GM18519 (cell line): ENCODE results near the gene RDH14.
A peak's percentile ranks its signal among the peaks of the same experiment; 100 is the strongest.

Source experiments
- ATAC-seq: cut with Tn5 transposase; IDR thresholded peaks from one replicate; pipeline ENCODE4 v1.9.1; 2021; ENCODE audit warnings: mild to moderate bottlenecking, moderate library complexity; ENCODE audit not compliant: unreplicated experiment, low FRiP score

RDH14 gene, protein sequence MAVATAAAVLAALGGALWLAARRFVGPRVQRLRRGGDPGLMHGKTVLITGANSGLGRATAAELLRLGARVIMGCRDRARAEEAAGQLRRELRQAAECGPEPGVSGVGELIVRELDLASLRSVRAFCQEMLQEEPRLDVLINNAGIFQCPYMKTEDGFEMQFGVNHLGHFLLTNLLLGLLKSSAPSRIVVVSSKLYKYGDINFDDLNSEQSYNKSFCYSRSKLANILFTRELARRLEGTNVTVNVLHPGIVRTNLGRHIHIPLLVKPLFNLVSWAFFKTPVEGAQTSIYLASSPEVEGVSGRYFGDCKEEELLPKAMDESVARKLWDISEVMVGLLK

DNA sequence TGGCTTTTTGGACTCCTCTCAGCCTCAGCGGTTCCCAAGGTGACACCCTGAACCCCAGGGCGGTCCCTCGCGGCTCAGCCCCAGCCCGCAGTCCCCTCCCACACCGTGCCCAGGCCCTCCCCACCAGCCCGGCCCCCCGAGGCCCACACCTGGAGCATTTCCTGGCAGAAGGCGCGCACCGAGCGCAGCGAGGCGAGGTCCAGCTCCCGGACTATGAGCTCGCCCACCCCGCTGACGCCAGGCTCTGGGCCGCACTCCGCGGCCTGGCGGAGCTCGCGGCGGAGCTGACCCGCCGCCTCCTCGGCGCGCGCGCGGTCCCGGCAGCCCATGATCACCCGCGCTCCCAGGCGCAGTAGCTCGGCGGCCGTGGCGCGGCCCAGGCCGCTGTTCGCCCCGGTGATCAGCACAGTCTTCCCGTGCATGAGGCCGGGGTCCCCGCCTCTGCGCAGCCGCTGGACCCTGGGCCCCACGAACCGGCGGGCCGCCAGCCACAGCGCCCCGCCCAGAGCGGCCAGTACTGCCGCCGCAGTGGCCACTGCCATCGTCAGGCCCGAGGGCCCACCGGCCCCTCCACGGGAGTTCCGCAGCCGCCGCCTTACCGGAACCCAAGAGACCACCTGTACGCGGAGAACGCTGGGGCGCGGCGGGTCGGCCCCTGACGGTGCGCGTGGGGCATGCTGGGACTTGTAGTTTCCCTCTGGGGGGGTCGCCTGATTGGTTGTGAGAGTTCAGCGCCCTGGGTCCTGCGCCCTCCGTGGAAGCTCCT, at the start of gene RDH14:
RDH14 (minus strand) TSS at position 623 of the 766 bp plus-strand sequence; CDS start at position 542, 81 bp downstream.
- peak; percentile 91 for ATAC-seq

DNA sequence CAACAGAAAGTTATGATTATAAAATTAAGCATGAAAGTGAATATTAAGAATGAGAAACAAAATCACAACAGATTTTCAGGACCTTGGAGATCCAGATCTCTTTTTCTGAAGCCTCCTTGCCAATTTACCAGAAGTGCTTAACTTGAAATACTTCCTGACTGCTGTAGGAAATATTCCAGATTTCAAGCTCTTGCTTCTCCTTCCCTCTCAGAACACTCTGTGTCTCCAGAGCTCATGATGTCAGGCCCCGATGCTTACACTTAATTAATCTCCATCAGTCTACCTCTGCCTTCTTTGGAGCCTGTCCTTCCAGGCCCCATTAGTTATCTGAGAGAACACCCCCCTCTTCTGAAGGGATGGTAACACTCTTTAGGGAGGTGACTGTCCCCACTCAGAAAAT, 49.6 kb upstream of the RDH14 start:
- no peak for ATAC-seq

GRCh38 chr2:18605115-18605514, 44.7 kb upstream of the RDH14 start:
- peak; percentile 62 for ATAC-seq

GRCh38 chr2:18604531-18604885, 44.1 kb upstream of the RDH14 start:
- ATAC-seq: no peak

GRCh38 chr2:18603854-18604530, 43.5 kb upstream of the RDH14 start:
- no peak for ATAC-seq

GRCh38 chr2:18602298-18602697, 41.8 kb upstream of the RDH14 start:
- ATAC-seq: no peak

DNA sequence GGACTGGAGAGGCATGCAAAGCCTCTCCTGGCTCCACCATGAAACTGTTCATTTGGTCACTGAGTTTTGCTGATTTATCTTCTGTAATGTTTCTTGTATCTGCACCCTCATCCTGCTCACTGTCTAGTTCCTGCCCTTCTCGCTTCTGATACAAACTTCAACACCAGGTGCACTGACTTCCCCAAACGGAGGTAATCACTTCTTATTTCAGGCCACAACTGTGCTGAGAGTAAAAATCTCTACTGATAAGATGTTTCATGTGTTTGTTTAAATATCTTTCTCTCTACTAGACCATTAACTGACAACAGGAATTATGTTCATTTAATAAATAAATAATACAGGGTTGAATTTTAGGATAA, 39.8 kb upstream of the RDH14 start:
- no peak for ATAC-seq

DNA sequence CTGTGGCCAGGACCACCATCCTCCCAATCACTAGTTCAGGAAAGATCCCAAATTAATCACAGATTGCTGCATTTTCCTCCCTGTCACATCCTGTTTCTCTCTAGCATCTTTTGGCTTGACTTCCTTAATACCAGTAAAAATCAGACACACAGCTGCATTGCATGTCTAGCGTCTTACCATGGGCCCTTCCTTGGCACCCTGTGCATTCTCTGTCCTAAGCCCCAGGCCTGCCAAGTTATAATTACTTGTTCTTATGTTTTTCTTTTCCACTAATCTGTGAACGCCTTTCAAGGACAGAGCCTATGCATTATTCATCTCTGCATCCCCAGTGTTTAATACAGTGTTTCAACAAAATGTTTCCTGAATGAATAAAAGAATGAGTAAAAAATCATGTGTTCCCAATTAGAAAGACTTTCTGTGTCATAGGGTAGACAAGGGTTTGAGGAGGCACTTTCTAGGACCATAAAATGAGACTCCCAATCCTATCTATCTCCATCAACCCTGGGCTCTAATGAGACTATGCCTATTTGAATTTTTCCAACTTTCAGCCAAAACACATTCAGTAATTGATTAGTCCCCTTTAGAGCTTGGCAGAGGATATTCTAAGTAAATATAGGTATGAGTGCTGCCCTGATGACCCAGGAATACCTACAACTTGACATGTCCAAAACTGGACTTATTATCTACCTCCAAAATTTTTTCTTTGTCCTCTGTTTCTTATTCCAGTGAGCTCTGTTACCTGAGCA, 39.2 kb upstream of the RDH14 start:
- ATAC-seq: no peak

DNA sequence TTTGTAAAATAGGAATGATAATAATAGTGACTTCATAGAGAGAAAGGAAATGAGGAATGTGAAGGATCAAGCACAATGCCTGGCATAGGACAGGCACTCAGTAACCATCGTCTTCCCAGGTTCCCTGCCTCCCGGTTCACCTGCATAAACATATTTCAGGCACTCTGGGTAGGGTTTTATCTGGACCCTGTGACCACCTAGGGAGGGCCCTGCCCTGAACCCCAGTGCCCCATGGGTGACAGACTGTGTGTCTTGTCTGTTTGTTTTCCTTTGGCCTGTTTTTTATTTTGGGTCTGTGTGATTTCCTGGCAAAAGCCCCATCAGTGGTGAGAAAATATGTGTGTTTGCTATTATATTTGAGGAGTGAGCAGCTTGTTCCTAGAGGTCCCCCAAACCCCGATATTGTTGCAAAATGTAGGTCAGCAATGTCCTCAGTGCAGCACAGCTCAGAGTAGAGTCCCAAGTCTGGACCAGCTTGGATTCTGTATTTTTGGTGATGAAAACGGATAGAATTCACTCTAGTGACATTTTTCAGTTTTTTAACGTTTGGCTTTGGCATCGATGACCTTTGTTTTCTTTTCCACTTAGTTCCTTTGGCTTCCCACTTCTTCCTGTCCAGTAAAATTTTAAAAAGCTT, 38.5 kb upstream of the RDH14 start:
- no peak for ATAC-seq

DNA sequence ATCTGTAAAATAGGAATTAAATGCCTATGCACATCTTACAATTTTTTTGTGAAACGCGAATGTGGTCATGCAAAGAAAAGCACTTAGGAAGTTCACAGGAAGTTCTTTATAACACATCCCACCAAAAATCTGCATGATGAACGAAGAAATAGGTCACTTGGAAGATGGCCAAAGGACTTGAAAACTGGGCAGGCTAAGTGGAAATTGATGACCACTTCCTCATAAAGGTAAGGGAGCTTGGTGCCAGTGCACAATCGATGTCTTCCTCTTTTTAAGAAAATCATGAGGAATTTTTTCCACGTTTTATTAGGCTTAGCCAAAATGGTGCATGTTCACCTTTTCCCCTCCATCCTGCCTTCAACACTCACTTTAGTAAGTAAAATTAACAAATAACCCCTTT, 37.2 kb upstream of the RDH14 start:
- no peak for ATAC-seq

DNA sequence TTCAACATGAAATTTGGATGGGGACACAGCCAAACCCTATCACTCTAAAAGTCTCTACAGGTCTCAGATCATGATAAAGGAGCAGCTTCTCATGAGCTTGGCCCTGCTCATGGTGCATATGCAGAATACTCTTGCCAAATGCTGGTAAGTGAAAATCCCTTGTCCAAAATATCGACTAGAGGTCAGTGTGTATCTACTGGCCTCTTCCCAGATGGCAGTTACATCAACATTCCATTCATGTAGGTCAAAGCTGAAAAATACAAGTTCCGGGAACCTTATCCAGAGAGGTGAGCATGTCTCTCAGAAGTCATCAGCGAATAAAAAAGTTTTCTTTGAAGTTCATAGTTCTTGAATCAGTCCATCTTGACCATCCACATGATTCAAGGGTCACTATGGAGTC, 36.5 kb upstream of the RDH14 start:
- no peak for ATAC-seq

GRCh38 chr2:18593496-18593895, 33.0 kb upstream of the RDH14 start:
- no peak for ATAC-seq

DNA sequence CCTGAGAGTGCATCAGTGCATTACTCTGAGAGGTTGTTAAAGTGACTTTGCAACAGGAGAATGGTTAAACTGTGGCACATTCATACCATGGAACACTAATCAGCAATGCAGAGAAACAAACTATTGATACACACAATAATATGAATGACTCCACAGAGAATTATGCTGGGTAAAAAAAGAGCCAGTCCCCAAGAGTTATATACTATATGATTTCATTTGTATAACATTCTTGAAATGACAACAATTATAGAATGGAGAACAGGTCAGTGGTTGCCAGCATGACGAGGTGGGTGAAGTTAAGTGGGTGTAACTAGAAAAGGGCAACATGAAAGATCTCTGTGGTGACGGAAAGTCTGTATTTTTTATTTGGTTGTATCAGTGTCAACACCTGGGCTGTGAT, 31.9 kb upstream of the RDH14 start:
- ATAC-seq: no peak

DNA sequence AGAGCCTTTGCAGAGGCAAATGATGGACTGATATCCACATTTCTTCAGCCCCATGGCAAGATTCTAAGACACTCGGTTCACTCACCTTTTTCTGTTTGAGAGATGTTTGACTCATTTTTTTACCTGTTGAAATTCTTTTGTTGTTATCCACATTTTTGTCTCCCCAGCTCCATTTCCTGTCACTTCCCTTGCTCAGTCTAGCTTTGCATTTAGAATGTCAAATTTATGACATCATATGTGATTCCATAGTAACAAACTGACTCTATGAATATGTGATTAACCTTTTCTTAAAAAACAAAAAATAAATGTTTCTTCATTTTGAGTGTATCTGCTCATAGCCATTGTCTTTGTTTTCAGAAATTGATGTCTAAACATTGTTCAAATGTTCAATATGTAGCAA, 28.9 kb upstream of the RDH14 start, which contains the start of gene NT5C1B:
NT5C1B (minus strand) TSS at position 216 of the 400 bp plus-strand sequence; CDS start at position 115, 101 bp downstream.
- no peak for ATAC-seq

DNA sequence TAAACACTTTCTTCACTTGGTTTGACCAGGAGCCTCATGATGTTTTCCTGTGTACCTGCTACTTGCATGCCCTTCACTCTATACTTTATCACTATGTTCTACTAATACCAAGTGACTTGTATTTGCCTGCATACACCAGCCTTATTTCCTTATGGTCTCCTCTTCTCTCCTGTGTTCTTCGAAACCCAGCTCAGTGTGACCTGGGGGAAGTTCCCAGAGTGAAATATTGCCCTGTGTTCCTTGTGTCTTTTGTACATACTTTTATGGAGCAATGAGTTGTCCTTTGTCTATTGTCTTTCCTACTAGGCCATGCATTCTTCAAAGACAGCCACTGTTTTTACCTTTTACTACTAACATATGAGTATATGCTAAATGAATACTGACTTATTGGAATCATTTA, 28.3 kb upstream of the RDH14 start:
- no peak for ATAC-seq

DNA sequence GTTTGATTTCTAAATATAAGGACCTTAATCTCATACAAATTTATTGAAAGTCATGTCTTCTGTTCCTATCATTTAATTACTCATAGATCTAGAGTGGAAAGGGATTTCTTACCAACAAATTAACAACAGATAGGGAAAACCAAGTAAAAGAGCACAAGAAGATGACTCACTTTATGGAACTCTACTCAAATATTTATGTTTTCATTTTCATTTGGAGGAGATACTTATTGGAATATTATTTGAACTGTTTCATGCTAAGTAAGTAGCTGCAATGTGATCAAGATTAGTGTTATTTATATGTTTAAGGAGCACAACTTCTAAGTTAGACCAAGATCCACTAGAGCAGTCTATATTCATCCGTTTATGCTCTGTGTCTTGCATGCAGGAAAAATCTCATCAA, 27.6 kb upstream of the RDH14 start:
- no peak for ATAC-seq

DNA sequence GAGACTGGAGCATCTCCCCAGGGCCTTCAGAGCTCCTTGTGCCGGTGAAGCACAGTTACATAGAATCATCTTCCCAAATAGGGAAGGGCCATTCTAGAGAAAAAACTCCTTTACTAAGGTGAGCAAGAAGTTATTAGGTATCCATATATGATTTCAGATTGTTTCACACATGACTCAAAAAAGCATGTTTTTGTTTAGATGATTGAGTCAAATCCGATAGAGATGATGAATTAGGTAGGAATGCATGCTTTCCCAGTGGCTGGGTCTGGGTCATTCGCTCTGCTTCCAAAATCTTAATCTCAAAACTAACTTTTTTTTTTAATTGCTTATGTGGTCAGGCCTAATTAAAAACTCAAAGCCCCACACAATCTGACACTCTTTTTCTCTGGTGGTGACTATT, 25.1 kb upstream of the RDH14 start:
- ATAC-seq: no peak

GRCh38 chr2:18584608-18584954, 24.1 kb upstream of the RDH14 start:
- no peak for ATAC-seq

- ATAC-seq: no peak
Measured at GRCh38 chr2:18583905-18584607, 23.6 kb upstream of the RDH14 start.

- no peak for ATAC-seq
Measured at GRCh38 chr2:18580606-18581005, 20.2 kb upstream of the RDH14 start.
